MCF 10A (cell line): Measurements from ENCODE around the gene NLRP4. TPM values are rescaled to one million over a fixed set of nuclear protein-coding genes. Genes with fewer than 3 reads are reported as not detected.

ENCODE experiments used
- BruUV-seq: library from RNA; stranded (reverse); fragments of 400-500 nt; replicated peaks from 2 replicates; lab custom pipeline; 2021; lab: Mats Ljungman, UMichigan
- CTCF ChIA-PET: fragments of 300-600 bp; sonication (Branson Sonifier 250); formaldehyde crosslinking; extraction: SDS; loops from one replicate; lab custom pipeline; 2021; ENCODE audit warnings: antibody characterized with exemption, inconsistent platforms; lab: Yijun Ruan, JAX
- POLR2A ChIA-PET: fragments of 300-600, 350-650 bp; sonication (Branson Sonifier 250); formaldehyde crosslinking; extraction: SDS; loops from one replicate; lab custom pipeline; 2020; ENCODE audit warnings: antibody characterized with exemption, inconsistent platforms; lab: Yijun Ruan, JAX
- DNase-seq: peaks from one replicate; pipeline ENCODE4 v3.0.0-alpha.2; 2018; ENCODE audit not compliant: unreplicated experiment
- H3K27ac Mint-ChIP-seq: one replicate; pipeline ENCODE4 v1.8.0; 2022; ENCODE audit warnings: mild to moderate bottlenecking, low read depth, mixed read lengths; ENCODE audit not compliant: unreplicated experiment
- H3K27me3 Mint-ChIP-seq: one replicate; pipeline ENCODE4 v1.8.0; 2022; ENCODE audit warnings: mixed read lengths; ENCODE audit not compliant: insufficient read depth, unreplicated experiment
- H3K36me3 Mint-ChIP-seq: one replicate; pipeline ENCODE4 v1.8.0; 2022; ENCODE audit warnings: mild to moderate bottlenecking, moderate library complexity, mixed read lengths; ENCODE audit not compliant: insufficient read depth, unreplicated experiment
- H3K4me1 Mint-ChIP-seq: one replicate; pipeline ENCODE4 v1.8.0; 2022; ENCODE audit warnings: mixed read lengths; ENCODE audit not compliant: insufficient read depth, unreplicated experiment
- H3K4me3 Mint-ChIP-seq: one replicate; pipeline ENCODE4 v1.8.0; 2022; ENCODE audit warnings: mild to moderate bottlenecking, moderate library complexity, mixed read lengths; ENCODE audit not compliant: unreplicated experiment
- H3K9me3 Mint-ChIP-seq: one replicate; pipeline ENCODE4 v1.8.0; 2022; ENCODE audit warnings: mixed read lengths; ENCODE audit not compliant: unreplicated experiment
- intact Hi-C: fragments of 100-400 bp; cut with micrococcal nuclease; formaldehyde crosslinking; loops from 2 replicates; pipeline ENCODE4 v1.14.1; 2022
- total RNA-seq: library from RNA; stranded (reverse); gene quantifications from 2 replicates; pipeline ENCODE4 v1.2.3, GENCODE V29; 2022
- TF ChIP-seq, protein P1 (sequence below): fragments of 200-600 bp; IDR thresholded peaks from one replicate; pipeline ENCODE4 v1.8.0; 2022; ENCODE audit warnings: antibody characterized with exemption, mild to moderate bottlenecking; ENCODE audit not compliant: unreplicated experiment

The NLRP4 gene
- total RNA-seq, 1 experiment from 2014 or later = not detected

DNA sequence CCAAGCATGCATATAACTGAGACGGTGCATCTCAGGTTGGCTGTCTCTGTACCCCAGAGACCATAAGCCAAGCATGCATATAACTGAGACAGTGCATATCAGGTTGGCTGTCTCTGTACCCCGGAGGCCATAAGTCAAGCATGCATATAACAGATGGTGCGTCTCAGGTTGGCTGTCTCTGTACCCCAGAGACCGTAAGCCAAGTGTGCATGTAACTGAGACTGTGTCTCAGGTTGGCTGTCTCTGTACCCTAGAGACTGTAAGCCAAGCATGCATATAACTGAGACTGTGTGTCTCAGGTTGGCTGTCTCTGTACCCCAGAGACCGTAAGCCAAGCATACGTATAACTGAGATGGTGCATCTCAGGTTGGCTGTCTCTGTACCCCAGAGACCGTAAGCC is 30.8 kb downstream of the NLRP4 start:
- H3K27ac Mint-ChIP-seq = no peak overlapping the region
- intact Hi-C loops = no loop called here
- TF ChIP-seq, protein P1, sequence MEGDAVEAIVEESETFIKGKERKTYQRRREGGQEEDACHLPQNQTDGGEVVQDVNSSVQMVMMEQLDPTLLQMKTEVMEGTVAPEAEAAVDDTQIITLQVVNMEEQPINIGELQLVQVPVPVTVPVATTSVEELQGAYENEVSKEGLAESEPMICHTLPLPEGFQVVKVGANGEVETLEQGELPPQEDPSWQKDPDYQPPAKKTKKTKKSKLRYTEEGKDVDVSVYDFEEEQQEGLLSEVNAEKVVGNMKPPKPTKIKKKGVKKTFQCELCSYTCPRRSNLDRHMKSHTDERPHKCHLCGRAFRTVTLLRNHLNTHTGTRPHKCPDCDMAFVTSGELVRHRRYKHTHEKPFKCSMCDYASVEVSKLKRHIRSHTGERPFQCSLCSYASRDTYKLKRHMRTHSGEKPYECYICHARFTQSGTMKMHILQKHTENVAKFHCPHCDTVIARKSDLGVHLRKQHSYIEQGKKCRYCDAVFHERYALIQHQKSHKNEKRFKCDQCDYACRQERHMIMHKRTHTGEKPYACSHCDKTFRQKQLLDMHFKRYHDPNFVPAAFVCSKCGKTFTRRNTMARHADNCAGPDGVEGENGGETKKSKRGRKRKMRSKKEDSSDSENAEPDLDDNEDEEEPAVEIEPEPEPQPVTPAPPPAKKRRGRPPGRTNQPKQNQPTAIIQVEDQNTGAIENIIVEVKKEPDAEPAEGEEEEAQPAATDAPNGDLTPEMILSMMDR = no peak
- no peaks in the 10 kb centered on the region for H3K27me3 Mint-ChIP-seq
- DNase-seq = no peak
- peaks cover 27% of the 10 kb centered on the region for H3K9me3 Mint-ChIP-seq
- ChIA-PET CTCF (no interaction called here), POLR2A (no interaction called here)
- no peaks in the 10 kb centered on the region for H3K4me1 Mint-ChIP-seq
- no peaks in the 10 kb centered on the region for H3K36me3 Mint-ChIP-seq
- no TSS peak for BruUV-seq
- no peak overlapping the region for H3K4me3 Mint-ChIP-seq

DNA sequence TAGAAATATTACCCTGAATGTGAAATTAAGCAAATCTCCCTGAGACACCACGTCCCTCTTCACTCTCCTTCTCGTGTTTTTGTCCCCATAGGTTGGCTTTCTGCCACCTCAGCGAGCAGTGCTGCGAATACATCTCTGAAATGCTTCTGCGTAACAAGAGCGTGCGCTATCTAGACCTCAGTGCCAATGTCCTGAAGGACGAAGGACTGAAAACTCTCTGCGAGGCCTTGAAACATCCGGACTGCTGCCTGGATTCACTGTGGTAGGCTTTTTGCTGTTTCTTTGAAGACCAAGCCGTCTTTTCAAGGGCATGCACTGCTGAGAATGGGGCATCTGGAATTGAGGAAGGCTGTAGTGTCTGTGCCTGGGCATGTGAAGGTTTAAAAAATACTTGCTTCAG is 34.4 kb downstream of the NLRP4 start:
- TF ChIP-seq, protein P1 = no peak
- Mint-ChIP-seq H3K9me3 (peaks cover 30% of the 10 kb centered on the region), H3K27ac (no peak overlapping the region), H3K36me3 (no peaks in the 10 kb centered on the region), H3K27me3 (no peaks in the 10 kb centered on the region), H3K4me3 (no peak overlapping the region), H3K4me1 (no peaks in the 10 kb centered on the region)
- DNase-seq = no peak
- CTCF ChIA-PET = no interaction called here
- no TSS peak for BruUV-seq
- POLR2A ChIA-PET = no interaction called here
- intact Hi-C loops = no loop called here

DNA sequence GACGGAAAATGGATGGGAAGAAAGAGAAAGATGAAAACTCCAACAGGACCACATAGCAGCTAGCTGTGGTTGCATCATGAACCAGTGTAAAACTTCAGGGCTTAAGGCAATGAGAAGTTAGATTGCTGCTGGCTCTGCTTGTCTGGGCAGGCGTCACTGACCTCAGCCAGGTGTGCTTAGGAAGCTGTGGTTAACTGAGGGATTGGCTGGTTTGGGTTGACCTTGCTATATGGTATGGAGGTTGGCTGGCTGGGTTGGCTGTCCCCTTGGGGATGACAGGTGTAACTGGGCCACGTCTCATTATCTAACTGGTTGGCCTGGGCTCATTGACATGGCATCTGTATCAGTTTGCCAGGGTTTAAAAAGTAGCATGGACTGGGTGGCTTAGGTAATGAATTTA is 40.9 kb downstream of the NLRP4 start:
- Mint-ChIP-seq H3K36me3 (no peaks in the 10 kb centered on the region), H3K27me3 (no peaks in the 10 kb centered on the region), H3K4me3 (no peak overlapping the region), H3K27ac (no peak overlapping the region), H3K4me1 (no peaks in the 10 kb centered on the region), H3K9me3 (peaks cover 17% of the 10 kb centered on the region)
- POLR2A ChIA-PET = no interaction called here
- TF ChIP-seq, protein P1 = no peak
- BruUV-seq = no TSS peak
- DNase-seq = no peak
- intact Hi-C loops = no loop called here
- CTCF ChIA-PET = no interaction called here

DNA sequence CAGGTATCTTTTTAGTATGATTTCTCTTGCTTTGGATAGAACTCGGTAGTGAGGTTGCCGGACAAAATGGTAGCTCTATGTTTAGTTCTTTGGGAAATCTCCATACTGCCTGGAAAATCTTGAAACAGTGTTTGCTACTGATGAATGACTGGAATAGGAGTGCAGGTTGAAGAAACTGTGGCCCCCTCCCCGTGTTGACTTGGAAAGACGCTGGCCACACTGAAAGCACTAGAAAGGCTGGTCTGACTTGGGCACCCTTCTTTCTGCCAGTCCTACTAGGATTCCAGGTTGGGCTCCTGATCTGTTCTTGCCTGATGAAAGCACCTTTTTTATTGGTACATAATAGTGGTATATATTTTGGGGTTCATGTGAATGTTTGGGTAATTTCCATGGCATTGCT is 46.3 kb downstream of the NLRP4 start:
- H3K9me3 Mint-ChIP-seq = peaks cover 12% of the 10 kb centered on the region
- TF ChIP-seq, protein P1 = no peak
- no peak overlapping the region for H3K27ac Mint-ChIP-seq
- DNase-seq = no peak
- POLR2A ChIA-PET = no interaction called here
- CTCF ChIA-PET = no interaction called here
- intact Hi-C loops = no loop called here
- peaks cover 6% of the 10 kb centered on the region for H3K36me3 Mint-ChIP-seq
- no peaks in the 10 kb centered on the region for H3K27me3 Mint-ChIP-seq
- BruUV-seq = no TSS peak
- H3K4me1 Mint-ChIP-seq = no peaks in the 10 kb centered on the region
- no peak overlapping the region for H3K4me3 Mint-ChIP-seq
